Activated naive CD4-positive, alpha-beta T cell treated with anti-CD3 and anti-CD28 coated beads, Interleukin-2, amount 10 ng/mL, durations not matched to agents 7 days and 5 days (primary cell): ENCODE data around the gene CNBD2.
"Not testable (repeated sequence)": the region's sequence is repeated elsewhere in the genome, so short reads cannot be mapped to it uniquely, and the experiment has no call there.

ENCODE experiments used
- CTCF ChIA-PET: fragments of 350-600 bp; sonication (Branson Sonifier 250); formaldehyde crosslinking; loops from one replicate; lab custom pipeline; 2021; ENCODE audit warnings: antibody characterized with exemption; lab: Charles Lee
- DNase-seq: peaks from one replicate; pipeline ENCODE4 v3.0.0-alpha.2; 2020
- H3K27ac Mint-ChIP-seq: one replicate; pipeline ENCODE4 v1.8.0; 2021; ENCODE audit warnings: mild to moderate bottlenecking, moderate library complexity, mixed read lengths
- H3K27me3 Mint-ChIP-seq: one replicate; pipeline ENCODE4 v1.8.0; 2021; ENCODE audit warnings: mild to moderate bottlenecking, mixed read lengths
- H3K36me3 Mint-ChIP-seq: one replicate; pipeline ENCODE4 v1.8.0; 2021; ENCODE audit warnings: mixed read lengths
- H3K4me1 Mint-ChIP-seq: one replicate; pipeline ENCODE4 v1.8.0; 2021; ENCODE audit warnings: mixed read lengths
- H3K4me3 Mint-ChIP-seq: one replicate; pipeline ENCODE4 v1.8.0; 2021; ENCODE audit warnings: mild to moderate bottlenecking, moderate library complexity, mixed read lengths
- H3K9me3 Mint-ChIP-seq: one replicate; pipeline ENCODE4 v1.8.0; 2021; ENCODE audit warnings: mixed read lengths

Gene CNBD2

DNA sequence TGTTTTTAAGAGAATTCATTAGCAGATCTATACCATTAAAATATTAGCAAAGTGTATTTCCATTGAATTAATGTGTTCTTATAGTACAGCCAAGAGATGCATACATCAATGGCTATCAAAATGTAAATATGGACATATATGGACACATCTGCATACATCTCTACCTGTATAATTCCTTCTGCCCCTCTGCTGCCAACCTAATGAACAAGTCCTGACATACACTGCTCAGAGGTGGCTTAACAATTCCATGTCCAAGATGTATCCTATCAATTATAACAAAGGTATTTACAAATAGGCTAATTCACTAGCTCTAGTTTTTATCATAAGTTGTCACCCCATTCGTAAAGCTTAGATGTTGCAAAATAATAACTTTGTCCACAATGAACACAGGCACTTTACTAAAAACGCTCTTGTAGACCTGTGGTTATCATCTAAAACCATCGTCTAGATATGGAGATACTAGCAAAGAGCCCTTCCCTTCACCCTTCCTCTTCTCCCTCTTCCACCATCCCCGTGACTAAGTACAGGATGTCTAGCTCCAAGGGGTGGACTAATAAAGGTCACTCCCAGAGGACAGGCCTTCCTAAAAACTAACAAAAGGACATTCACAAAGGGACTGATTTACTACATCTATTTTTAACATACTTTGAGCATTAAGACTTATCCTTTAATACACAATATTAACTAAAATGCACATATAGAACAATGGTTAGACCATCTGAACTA is 77.8 kb downstream of the CNBD2 start:
- CTCF ChIA-PET, H3K4me3 Mint-ChIP-seq, DNase-seq, H3K27me3 Mint-ChIP-seq, H3K9me3 Mint-ChIP-seq: not testable (repeated sequence)
- Mint-ChIP-seq H3K36me3 (peaks cover 31% of the 10 kb centered on the region), H3K4me1 (peaks cover 41% of the 10 kb centered on the region), H3K27ac (peak overlapping the region; percentile 1)

DNA sequence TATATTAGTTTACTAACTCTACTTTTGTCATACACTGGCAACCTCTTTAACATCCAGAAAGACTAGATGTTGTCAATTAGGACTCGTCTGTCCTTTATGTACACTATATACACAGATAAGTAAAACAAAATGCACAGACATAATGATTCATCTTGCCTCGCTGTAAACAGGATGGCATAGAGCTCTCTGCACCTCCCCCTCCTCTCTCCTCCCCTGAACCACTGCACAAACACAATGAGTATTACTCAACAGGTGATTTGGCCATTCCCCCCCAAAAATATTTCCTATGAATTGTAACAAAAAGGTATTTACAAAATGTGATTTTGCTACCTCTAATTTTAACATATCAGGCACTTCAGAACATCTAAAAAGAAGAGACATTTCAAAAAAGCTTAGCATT is 81.0 kb downstream of the CNBD2 start:
- DNase-seq, H3K9me3 Mint-ChIP-seq, CTCF ChIA-PET, H3K27me3 Mint-ChIP-seq: not testable (repeated sequence)
- Mint-ChIP-seq H3K4me3 (peak overlapping the region; percentile 79), H3K4me1 (peaks cover 49% of the 10 kb centered on the region), H3K36me3 (peaks cover 31% of the 10 kb centered on the region), H3K27ac (peak overlapping the region; percentile 94)

DNA sequence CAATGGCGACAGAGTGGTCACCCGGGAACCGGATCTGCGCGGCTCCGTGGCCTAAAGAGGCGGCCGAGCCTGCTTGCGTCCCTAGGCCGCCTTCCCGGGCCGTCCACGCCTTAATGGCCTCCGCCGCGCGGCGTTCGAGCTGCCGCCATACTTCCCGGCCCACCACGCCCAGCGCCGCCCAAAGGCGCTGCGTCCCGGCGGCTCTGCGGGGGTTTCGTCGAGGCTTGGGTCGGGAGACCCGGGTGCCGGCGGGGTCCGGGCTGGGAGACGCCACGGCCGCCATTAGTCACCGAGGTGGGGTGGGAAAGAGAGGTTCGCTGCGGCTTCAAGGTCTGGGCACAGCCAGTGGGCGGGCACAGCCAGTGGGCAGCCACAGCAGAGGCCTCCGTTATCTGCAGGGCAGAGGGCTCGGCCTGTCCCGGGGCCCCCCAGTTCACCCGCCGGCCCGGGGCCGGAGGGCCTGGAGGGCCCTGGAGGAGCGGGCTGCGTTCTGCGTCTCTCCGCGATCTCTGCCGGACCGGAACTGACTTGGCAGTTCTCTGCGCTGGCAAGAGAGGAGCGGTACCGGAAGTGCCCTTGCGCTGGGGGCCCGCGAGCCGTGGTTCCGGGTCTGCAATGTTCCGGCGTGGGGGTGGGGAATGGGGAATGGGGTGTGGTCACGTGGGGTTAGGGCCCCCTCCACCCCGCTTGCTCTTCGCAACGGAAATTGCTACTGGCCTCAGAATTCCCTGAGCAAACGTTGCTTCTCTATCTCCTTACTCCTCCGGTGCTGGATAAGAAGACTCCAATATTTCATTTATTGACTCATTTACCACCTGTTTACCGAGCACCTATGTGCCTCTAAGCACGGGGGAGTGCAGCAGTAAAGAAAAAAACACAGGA is 82.3 kb downstream of the CNBD2 start:
- Mint-ChIP-seq H3K36me3 (peaks cover 26% of the 10 kb centered on the region), H3K9me3 (no peaks in the 10 kb centered on the region), H3K27ac (peak overlapping the region; percentile 94), H3K4me1 (peaks cover 46% of the 10 kb centered on the region), H3K4me3 (peak overlapping the region; percentile 79), H3K27me3 (peaks cover 18% of the 10 kb centered on the region)
- CTCF ChIA-PET = no interaction called here
- DNase-seq = peak; percentile 94

DNA sequence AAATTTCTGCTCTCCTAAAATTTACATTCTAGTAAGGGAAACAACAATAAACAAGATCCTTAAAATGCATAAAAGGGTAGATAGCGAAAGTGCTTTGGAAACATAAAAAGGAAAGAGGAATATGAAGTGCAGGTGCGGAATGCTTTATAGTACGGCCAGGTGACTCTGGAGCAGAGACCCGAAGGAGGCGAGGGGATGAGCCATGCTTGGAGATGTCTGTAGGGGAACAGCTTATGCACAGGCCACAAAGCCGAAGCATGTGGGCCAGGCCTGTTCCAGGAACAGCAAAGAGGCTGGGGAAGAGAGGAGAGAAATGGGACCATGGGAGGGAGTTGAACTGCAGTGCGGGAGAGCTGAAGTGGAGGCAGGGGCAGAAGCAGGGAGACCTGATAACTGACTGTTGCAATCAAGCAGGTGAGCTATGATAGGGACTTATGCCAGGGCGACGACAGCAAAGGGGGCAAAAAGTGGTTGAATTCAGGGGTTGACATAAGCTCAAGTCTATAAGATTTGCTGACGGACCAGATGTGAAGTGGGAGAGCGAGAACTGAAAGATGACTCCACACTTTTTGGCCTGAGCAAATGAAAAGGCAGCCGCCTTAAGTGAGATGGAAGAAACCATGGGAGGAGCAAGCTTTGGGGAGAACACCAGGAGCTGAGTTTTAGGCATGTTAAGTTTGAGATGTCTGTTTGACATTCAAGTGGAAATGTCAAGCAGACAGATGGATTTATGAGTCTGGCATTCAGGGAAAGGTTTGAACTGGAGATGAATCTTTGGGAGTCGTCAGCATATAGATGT is 83.1 kb downstream of the CNBD2 start:
- CTCF ChIA-PET = no interaction called here
- Mint-ChIP-seq H3K4me1 (peaks cover 39% of the 10 kb centered on the region), H3K27me3 (peaks cover 20% of the 10 kb centered on the region), H3K27ac (peak overlapping the region; percentile 94), H3K4me3 (peak overlapping the region; percentile 79), H3K9me3 (no peaks in the 10 kb centered on the region), H3K36me3 (peaks cover 19% of the 10 kb centered on the region)
- DNase-seq = no peak

DNA sequence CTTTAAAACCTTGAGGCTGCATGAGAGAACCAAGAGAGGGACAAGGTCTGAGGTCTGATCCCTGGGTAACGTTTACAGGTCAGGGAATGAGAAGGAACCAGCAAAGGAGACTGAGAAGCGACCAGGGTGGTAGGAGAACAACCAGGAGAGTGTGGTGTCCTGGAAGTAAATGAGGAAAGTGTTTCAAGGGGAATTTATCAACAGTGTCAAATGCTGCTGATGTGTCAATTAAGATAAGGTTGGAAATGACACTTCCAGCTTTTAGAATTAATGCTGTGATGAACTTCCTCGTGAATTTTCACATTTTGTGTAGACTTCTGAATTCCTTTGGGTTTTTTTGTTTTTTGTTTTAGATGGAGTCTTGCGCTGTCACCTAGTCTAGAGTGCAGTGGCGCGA is 83.7 kb downstream of the CNBD2 start:
- no peak for DNase-seq
- H3K36me3 Mint-ChIP-seq = peaks cover 19% of the 10 kb centered on the region
- peaks cover 25% of the 10 kb centered on the region for H3K27me3 Mint-ChIP-seq
- H3K4me3 Mint-ChIP-seq = peak overlapping the region; percentile 1
- peaks cover 34% of the 10 kb centered on the region for H3K4me1 Mint-ChIP-seq
- H3K9me3 Mint-ChIP-seq = no peaks in the 10 kb centered on the region
- no peak overlapping the region for H3K27ac Mint-ChIP-seq
- CTCF ChIA-PET = no interaction called here

DNA sequence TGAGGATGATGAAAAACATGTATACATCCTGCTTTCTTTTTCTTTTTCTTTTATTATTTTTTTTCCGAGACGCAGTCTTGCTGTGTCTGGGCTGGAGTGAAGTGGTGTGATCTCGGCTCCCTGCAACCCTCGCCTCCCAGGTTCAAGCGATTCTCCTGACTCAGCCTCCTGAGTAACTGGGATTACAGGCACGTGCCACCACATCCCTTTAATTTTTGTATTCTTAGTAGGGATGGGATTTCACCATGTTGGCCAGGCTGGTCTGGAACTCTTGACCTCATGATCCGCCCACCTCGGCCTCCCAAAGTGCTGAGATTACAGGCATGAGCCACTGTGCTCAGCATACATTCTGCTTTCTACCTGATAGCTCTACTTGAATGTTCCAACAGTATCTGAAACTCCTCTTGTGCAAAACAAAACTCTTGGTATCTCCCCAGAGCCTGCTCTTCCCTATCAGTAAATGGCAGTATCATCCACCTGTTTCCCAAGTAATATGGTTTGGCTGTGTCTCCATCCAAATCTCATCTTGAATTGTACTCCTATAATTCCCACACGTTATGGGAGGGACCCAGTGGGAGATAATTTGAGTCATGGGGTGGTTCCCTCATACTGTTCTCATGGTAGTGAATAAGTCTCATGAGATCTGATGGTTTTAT is 85.6 kb downstream of the CNBD2 start:
- H3K4me3 Mint-ChIP-seq, DNase-seq, CTCF ChIA-PET, H3K27ac Mint-ChIP-seq, H3K9me3 Mint-ChIP-seq, H3K36me3 Mint-ChIP-seq: not testable (repeated sequence)
- peaks cover 29% of the 10 kb centered on the region for H3K27me3 Mint-ChIP-seq
- H3K4me1 Mint-ChIP-seq = peaks cover 16% of the 10 kb centered on the region

DNA sequence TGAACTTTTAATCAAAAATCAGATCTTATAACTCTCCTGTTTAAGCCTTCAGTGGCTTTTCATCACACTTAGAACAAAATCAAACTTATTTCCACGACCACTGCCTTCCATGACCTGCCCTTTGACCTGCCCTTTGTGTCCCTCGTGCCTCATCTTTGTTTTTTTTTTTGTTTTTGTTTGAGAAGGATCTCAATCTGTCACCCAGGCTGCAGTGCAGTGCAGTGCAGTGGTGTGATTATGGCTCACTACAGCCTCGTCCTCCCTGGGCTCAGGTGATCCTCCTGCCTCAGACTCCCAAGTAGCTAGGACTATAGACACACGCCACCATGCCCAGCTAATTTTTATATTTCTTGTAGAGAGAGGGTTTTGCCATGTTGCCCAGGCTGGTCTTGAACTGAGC is 86.8 kb downstream of the CNBD2 start:
- Mint-ChIP-seq H3K27ac (no peak overlapping the region), H3K4me1 (peaks cover 12% of the 10 kb centered on the region), H3K27me3 (peaks cover 29% of the 10 kb centered on the region), H3K9me3 (no peaks in the 10 kb centered on the region), H3K4me3 (no peak overlapping the region), H3K36me3 (no peaks in the 10 kb centered on the region)
- CTCF ChIA-PET = no interaction called here
- DNase-seq = no peak

DNA sequence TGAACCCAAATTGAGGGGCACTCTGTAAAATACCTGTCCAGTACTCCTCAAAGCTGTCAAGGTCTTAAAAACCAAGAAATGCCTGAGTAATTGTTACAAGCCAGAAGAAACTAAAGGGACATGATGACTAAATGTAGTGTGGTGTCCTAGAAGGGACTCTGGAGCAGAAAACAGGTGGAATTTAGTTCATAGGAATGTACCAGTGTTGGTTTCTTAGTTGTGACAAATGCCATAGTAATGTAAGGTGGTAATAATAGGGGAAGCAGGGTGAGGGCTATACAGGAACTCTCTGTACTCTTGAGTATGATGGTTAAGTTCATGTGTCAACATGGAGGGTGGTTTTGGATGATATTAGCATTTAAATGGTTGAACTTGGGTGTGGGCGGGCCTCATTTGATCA is 92.3 kb downstream of the CNBD2 start:
- CTCF ChIA-PET = interaction anchor here (0.6 kb wide), 1 partner anchor 278 kb away, joined by 4 read pairs; no protein-coding TSS in a partner anchor
- no peaks in the 10 kb centered on the region for H3K36me3 Mint-ChIP-seq

DNA sequence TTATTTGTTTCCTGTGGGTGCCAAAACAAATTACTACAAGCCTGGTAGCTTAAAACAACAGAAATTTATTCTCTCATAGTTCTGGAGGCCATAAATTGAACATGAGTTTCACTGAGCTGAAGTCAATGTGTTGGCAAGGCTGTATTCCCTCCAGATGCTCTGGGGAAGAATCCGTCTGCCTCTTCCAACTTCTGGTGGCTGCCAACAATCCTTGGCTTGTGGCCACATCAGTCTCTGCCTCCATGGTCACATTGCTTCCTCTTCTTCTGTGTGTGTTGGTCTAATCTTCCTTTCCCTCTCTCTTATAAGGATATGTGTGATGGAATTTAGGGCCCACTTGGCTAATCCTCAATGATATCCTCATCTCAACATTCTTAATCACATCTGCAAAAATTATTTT is 93.4 kb downstream of the CNBD2 start:
- Mint-ChIP-seq H3K27ac (no peak overlapping the region), H3K27me3 (peaks cover 60% of the 10 kb centered on the region), H3K9me3 (no peaks in the 10 kb centered on the region), H3K4me1 (peaks cover 11% of the 10 kb centered on the region), H3K4me3 (no peak overlapping the region), H3K36me3 (no peaks in the 10 kb centered on the region)
- no peak for DNase-seq
- CTCF ChIA-PET = no interaction called here

More for the DNA sequence above, 92.3 kb downstream of the CNBD2 start:
- Mint-ChIP-seq H3K27ac (no peak overlapping the region), H3K27me3 (peaks cover 51% of the 10 kb centered on the region), H3K4me3 (no peak overlapping the region), H3K9me3 (no peaks in the 10 kb centered on the region), H3K4me1 (peaks cover 11% of the 10 kb centered on the region)
- no peak for DNase-seq

DNA sequence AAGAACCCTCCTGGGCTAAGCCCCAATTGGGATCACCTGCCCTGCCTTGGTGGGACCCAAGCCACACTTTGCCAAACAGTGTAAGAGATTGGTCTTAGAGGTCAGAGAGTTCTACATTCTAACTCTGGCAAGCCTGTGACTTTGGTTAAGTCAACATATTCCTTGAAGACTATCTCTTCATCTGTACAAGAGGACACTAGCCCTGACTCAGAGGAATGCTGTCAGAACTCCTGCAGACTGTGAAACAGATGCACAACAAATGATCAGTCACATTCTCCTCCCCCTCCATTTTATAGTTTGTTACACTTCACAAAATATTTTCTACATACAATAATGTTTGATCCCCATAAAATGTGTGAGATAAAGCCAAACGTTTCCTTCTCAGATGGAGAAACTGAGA is 94.4 kb downstream of the CNBD2 start:
- Mint-ChIP-seq H3K27me3 (peaks cover 59% of the 10 kb centered on the region), H3K4me1 (peaks cover 11% of the 10 kb centered on the region), H3K4me3 (no peak overlapping the region), H3K27ac (no peak overlapping the region), H3K9me3 (no peaks in the 10 kb centered on the region), H3K36me3 (no peaks in the 10 kb centered on the region)
- CTCF ChIA-PET = no interaction called here
- DNase-seq = no peak

DNA sequence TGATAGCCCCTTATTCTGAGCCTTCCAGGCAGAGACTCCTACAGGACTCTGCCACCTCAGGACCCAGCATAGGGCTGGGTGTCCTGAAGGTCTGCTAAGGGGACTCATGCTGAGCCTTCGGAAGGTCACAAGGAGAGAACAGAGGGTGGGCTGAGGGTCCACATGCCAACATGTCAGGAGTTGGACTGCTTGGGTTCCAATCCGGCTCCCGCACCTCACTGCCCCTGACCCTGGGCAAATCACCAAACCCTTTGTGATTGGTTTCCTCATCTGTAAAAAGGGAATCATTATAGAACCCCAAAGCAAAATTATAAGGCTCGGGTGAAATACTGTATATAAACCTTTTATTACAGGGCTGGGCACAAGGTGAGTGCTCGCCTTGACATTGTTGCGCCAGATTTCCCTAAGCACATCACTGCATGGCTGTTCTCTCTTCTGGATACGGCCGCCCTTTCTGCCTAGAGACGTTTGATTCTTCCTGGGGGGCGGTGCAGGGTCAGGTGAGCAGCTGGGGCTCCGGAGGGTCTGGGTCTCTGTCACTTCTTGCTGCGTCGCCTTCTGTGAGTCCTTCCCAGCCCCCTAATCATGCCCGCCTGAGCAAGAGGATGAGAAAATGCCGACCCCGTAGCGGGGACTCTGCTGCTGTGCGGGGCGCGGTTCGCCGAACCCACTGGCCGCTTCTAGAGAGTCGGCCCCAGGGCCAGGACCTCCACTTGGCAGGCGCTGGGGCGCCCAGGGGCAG is 95.7 kb downstream of the CNBD2 start:
- Mint-ChIP-seq H3K27me3 (peaks cover 61% of the 10 kb centered on the region), H3K36me3 (no peaks in the 10 kb centered on the region), H3K27ac (no peak overlapping the region), H3K9me3 (no peaks in the 10 kb centered on the region), H3K4me1 (peaks cover 11% of the 10 kb centered on the region), H3K4me3 (peak overlapping the region; percentile 77)
- CTCF ChIA-PET = interaction anchor here (1.8 kb wide), 1 partner anchor 71 kb away, joined by 6 read pairs; no protein-coding TSS in a partner anchor
- no peak for DNase-seq

DNA sequence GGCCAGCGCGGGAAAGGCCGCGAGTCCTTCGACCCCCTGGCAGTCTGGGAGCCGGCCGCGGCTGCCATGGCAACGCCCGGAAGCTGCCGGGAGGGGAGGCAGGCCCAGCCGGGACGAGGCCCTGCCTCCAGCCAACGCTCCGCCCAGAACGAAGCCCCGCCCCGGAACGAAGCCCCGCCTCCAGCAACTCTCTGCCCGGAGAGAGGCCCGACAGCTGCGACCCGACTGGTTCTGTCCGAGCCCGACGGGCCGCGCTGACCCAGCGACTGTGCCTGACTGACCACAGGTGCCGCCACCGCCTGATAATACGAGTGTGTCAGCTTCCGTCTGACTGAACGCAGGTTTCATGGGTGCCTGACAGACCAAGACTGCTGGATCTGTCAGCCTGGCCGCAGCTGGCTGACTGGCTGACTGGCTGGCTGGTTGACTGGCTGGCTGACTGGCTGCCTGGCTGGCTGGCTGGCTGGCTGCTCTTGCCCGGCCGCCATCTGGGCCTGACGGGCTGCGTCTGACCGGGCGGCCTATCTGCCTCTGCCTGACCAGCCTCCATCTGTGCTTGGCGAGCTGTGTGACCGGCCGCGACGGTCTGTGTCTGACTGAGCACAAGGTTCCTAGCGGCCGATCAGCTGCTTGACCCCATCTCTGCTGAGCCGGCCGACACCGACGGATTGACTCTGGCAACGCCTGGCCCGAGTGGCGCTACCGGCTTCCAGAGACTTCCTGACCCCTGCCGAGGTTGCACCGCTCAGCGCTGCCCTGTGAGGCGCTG is 96.5 kb downstream of the CNBD2 start:
- DNase-seq = peak; percentile 97
- Mint-ChIP-seq H3K4me1 (peaks cover 11% of the 10 kb centered on the region), H3K27me3 (peaks cover 65% of the 10 kb centered on the region), H3K9me3 (no peaks in the 10 kb centered on the region), H3K36me3 (no peaks in the 10 kb centered on the region), H3K4me3 (peak overlapping the region; percentile 77), H3K27ac (no peak overlapping the region)
- CTCF ChIA-PET = interaction anchor here (1.8 kb wide), 1 partner anchor 72 kb away, joined by 6 read pairs; no protein-coding TSS in a partner anchor
